ENCODE results near the gene TCF21.

DNA sequence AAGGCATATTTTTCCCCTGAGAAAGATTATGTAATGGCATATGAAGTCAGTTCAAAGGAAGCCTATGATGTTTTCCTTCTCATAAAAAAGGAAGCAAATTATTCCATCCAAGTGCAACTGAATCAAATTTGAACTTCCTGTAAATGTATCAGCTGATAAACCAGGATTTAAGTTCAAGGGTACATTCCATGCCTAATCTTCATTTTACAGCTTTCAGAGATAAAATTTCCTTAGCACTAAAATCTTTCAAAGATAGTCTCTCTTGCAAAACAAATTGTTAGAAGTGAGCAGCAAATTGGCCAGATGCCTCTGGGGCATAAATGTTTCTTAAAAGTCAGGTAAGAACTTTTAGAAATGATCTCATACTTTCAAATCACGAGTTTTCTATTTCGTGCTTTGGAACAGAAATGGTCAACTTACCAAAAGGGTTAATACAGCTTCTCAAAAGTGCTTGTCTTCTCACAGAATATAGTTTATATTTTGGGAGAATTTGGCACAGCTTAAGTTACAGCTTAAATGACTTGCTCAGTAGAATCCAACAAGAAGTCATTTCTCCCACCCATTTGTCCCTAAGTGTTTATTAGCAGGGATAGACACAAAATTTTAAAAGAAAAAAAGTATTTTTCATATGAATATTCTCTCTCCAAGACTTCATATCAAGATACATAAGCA is 2.7 kb upstream of the TCF21 start:
- TF ChIP-seq, protein P1, sequence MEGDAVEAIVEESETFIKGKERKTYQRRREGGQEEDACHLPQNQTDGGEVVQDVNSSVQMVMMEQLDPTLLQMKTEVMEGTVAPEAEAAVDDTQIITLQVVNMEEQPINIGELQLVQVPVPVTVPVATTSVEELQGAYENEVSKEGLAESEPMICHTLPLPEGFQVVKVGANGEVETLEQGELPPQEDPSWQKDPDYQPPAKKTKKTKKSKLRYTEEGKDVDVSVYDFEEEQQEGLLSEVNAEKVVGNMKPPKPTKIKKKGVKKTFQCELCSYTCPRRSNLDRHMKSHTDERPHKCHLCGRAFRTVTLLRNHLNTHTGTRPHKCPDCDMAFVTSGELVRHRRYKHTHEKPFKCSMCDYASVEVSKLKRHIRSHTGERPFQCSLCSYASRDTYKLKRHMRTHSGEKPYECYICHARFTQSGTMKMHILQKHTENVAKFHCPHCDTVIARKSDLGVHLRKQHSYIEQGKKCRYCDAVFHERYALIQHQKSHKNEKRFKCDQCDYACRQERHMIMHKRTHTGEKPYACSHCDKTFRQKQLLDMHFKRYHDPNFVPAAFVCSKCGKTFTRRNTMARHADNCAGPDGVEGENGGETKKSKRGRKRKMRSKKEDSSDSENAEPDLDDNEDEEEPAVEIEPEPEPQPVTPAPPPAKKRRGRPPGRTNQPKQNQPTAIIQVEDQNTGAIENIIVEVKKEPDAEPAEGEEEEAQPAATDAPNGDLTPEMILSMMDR (IDR thresholded peaks at IDR 0.05 in 2 of 3, conservative IDR thresholded peaks at IDR 0.05 in 1 of 3; ENCODE audit: control insufficient read depth in 2 of 3, extremely low read depth in 1 of 3, insufficient read depth in 1 of 3, low read depth in 3 of 3, low read length in 3 of 3): no peak
- TF ChIP-seq TCF3 (IDR thresholded peaks at IDR 0.05; ENCODE audit: borderline replicate concordance, insufficient read depth, low read depth, low read length): no peak
- no peak for TF ChIP-seq ZZZ3 (IDR thresholded peaks at IDR 0.05; ENCODE audit: control insufficient read depth, insufficient read length, low read depth)

All from GM12878 (cell line).